ENCODE results near the gene GAS2L1.
A peak's percentile ranks its signal among the peaks of the same experiment; 100 is the strongest.
"Not testable (repeated sequence)": the region's sequence is repeated elsewhere in the genome, so short reads cannot be mapped to it uniquely, and the experiment has no call there.

Gene GAS2L1

DNA sequence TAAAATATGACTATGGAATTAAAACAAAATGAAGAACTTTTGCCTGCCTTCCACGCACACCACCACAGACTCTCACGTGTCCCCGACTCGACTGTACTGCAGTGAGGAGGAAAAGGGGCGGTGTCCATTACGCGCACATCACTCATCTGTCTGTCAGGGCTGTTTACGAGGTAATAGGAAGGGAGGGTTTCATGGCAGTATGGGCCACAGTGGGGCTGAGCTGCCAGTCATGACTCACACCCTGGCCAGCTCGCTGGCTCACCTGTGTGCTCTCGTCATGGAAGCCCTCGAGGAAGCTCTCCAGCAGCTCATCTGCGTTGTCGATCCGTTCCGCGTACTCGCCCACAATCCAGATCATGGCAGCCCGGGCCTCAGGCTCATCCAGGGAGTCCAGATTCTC is 42.5 kb downstream of the GAS2L1 start:
- Histone ChIP-seq H3K4me3 (ENCODE audit: low read depth in 1 of 5, low read length in 5 of 5) (no peak overlapping the region), H3K9me3 (ENCODE audit: control insufficient read depth in 5 of 5, low read length in 5 of 5) (no peaks in the 10 kb centered on the region), H3K27me3 (ENCODE audit: control insufficient read depth in 5 of 5, insufficient read depth in 4 of 5, low read length in 5 of 5) (no peaks in the 10 kb centered on the region), H3K36me3 (ENCODE audit: control insufficient read depth in 5 of 5, insufficient read depth in 5 of 5, low read length in 5 of 5) (peaks cover 13 to 88% (median 78%) of the 10 kb centered on the region in 5 donors), H3K27ac (ENCODE audit: low read depth, low read length) (no peak overlapping the region), H3K4me1 (ENCODE audit: control insufficient read depth in 5 of 5, insufficient read depth in 5 of 5, low read length in 5 of 5) (peaks cover 3 to 29% (median 16%) of the 10 kb centered on the region in 5 donors), H3K9ac (ENCODE audit: low read length in 5 of 5) (no peak overlapping the region)

DNA sequence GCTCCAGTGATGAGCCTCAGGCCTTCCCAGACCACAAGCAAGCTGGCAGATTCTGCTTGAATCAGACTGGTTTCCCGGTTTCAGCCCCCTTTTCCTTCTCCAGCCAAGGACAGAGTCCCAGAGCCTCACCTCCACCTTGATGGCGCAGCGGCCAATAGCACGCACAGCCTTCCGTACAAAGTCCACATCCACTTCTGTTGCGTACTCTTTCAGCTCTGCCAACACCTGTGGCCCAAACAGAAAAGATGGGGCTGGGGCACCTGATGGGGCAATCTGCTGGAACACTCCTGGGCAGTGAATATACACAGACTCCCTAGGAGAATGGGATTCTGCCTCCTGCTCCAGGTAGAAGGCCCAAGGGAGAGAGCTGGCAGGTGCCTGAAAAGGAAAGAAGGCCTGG is 44.6 kb downstream of the GAS2L1 start:
- no peaks in the 10 kb centered on the region for H3K27me3 ChIP-seq (ENCODE audit: control insufficient read depth in 5 of 5, insufficient read depth in 4 of 5, low read length in 5 of 5)
- peaks cover 3 to 26% (median 14%) of the 10 kb centered on the region in 5 donors for H3K4me1 ChIP-seq (ENCODE audit: control insufficient read depth in 5 of 5, insufficient read depth in 5 of 5, low read length in 5 of 5)
- no peaks in the 10 kb centered on the region for H3K9me3 ChIP-seq (ENCODE audit: control insufficient read depth in 5 of 5, low read length in 5 of 5)
- no peak overlapping the region for H3K27ac ChIP-seq (ENCODE audit: low read depth, low read length)
- H3K4me3 ChIP-seq (ENCODE audit: low read depth in 1 of 5, low read length in 5 of 5): no peak overlapping the region
- H3K36me3 ChIP-seq (ENCODE audit: control insufficient read depth in 5 of 5, insufficient read depth in 5 of 5, low read length in 5 of 5): peaks cover 13 to 100% (median 93%) of the 10 kb centered on the region in 5 donors
- H3K9ac ChIP-seq (ENCODE audit: low read length in 5 of 5): no peak overlapping the region

DNA sequence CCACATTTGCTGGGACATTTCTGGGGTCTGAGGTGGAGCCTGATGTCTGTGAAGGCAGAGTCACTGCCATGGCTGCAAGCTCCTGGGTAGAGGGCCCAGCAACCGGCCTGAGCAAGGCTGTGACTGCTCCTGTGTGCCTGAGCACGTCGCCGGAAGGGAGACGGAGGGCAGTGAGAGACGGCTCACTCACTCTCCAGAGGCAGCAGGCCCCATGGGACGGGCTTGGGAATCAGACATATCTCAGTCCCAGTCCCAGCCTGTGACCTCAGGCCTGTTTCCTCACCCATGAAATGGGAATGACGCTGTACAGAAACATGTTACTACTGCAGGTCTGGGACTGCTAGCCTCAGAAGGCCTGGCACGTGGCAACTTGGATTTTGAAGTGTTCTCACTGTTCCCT is 45.4 kb downstream of the GAS2L1 start:
- H3K4me1 ChIP-seq (ENCODE audit: control insufficient read depth in 5 of 5, insufficient read depth in 5 of 5, low read length in 5 of 5): peaks cover 2 to 17% (median 6%) of the 10 kb centered on the region in 5 donors
- peaks cover 13 to 100% (median 95%) of the 10 kb centered on the region in 5 donors for H3K36me3 ChIP-seq (ENCODE audit: control insufficient read depth in 5 of 5, insufficient read depth in 5 of 5, low read length in 5 of 5)
- H3K27ac ChIP-seq (ENCODE audit: low read depth, low read length): no peak overlapping the region

DNA sequence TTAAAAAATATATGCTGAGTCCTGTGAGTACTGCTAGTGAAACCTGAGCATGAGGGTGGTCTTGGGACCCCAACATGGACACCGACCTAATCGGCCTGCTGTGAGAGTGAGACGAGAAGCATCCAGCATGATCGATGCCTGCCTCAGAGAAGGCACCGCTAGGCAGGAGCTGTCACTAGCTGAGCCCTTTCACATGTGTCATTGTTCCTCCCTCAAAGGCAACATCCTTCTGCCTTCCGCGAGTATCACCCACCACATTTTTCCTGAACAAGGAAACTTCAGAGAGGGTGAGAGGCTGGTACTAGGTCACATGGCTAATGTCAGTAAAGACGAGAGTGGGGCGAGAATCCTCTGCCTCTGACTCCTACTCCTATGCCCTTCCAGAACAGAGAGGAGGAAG is 46.3 kb downstream of the GAS2L1 start:
- Histone ChIP-seq H3K27ac (ENCODE audit: low read depth, low read length) (no peak overlapping the region), H3K36me3 (ENCODE audit: control insufficient read depth in 5 of 5, insufficient read depth in 5 of 5, low read length in 5 of 5) (peaks cover 11 to 94% (median 90%) of the 10 kb centered on the region in 5 donors), H3K4me3 (ENCODE audit: low read depth in 1 of 5, low read length in 5 of 5) (no peak overlapping the region), H3K9me3 (ENCODE audit: control insufficient read depth in 5 of 5, low read length in 5 of 5) (no peaks in the 10 kb centered on the region), H3K9ac (ENCODE audit: low read length in 5 of 5) (peak overlapping the region in 1 of 5 donors; percentile 11), H3K4me1 (ENCODE audit: control insufficient read depth in 5 of 5, insufficient read depth in 5 of 5, low read length in 5 of 5) (peaks cover 0 to 8% (median 0%) of the 10 kb centered on the region in 5 donors), H3K27me3 (ENCODE audit: control insufficient read depth in 5 of 5, insufficient read depth in 4 of 5, low read length in 5 of 5) (no peaks in the 10 kb centered on the region)

More for the DNA sequence above, 45.4 kb downstream of the GAS2L1 start:
- Histone ChIP-seq H3K4me3 (ENCODE audit: low read depth in 1 of 5, low read length in 5 of 5) (no peak overlapping the region), H3K9ac (ENCODE audit: low read length in 5 of 5) (no peak overlapping the region), H3K27me3 (ENCODE audit: control insufficient read depth in 5 of 5, insufficient read depth in 4 of 5, low read length in 5 of 5) (no peaks in the 10 kb centered on the region), H3K9me3 (ENCODE audit: control insufficient read depth in 5 of 5, low read length in 5 of 5) (no peaks in the 10 kb centered on the region)

DNA sequence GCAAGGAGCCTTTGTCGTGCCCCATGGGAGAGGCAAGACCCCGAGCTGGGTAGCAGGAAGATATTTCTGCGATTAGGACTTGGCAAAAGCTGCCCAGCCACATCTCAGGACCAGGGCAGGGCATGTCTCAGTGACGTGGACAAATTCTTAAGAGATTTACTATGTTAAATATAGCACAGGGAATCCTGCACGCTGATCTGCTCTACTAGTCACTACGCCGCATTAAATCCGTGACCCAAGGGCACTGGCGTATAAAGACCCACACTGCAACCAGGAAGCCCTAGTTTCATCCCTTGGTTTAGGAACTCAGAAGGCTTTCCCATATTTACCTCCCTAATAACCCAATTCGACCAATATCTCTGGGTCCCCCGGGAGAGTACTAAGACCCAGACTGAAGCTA is 46.8 kb downstream of the GAS2L1 start:
- Histone ChIP-seq H3K4me3 (ENCODE audit: low read depth in 1 of 5, low read length in 5 of 5) (no peak overlapping the region), H3K27me3 (ENCODE audit: control insufficient read depth in 5 of 5, insufficient read depth in 4 of 5, low read length in 5 of 5) (no peaks in the 10 kb centered on the region), H3K4me1 (ENCODE audit: control insufficient read depth in 5 of 5, insufficient read depth in 5 of 5, low read length in 5 of 5) (peaks cover 0 to 4% (median 0%) of the 10 kb centered on the region in 5 donors), H3K27ac (ENCODE audit: low read depth, low read length) (no peak overlapping the region), H3K36me3 (ENCODE audit: control insufficient read depth in 5 of 5, insufficient read depth in 5 of 5, low read length in 5 of 5) (peaks cover 6 to 94% (median 89%) of the 10 kb centered on the region in 5 donors), H3K9ac (ENCODE audit: low read length in 5 of 5) (no peak overlapping the region), H3K9me3 (ENCODE audit: control insufficient read depth in 5 of 5, low read length in 5 of 5) (no peaks in the 10 kb centered on the region)

DNA sequence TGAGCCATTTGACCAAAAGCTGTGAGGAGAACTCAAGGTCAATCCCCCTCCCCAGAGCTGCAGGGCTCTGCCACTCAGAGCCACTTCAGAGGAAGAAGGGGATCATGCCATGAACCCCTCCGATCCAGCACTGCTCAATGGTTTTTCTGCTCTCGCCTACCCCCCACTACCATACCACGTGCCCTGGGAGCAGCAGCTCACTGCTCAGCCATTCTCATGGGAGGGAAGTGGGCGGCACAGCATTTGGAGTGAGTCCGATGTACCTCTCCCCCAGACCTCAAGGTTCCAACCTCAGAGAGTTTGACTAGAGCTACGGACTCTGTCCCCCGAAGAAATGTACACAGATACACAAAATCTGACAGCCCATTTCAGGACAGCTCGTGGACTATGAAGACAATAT is 47.4 kb downstream of the GAS2L1 start:
- Histone ChIP-seq H3K27me3 (ENCODE audit: control insufficient read depth in 5 of 5, insufficient read depth in 4 of 5, low read length in 5 of 5) (no peaks in the 10 kb centered on the region), H3K4me3 (ENCODE audit: low read depth in 1 of 5, low read length in 5 of 5) (no peak overlapping the region)

DNA sequence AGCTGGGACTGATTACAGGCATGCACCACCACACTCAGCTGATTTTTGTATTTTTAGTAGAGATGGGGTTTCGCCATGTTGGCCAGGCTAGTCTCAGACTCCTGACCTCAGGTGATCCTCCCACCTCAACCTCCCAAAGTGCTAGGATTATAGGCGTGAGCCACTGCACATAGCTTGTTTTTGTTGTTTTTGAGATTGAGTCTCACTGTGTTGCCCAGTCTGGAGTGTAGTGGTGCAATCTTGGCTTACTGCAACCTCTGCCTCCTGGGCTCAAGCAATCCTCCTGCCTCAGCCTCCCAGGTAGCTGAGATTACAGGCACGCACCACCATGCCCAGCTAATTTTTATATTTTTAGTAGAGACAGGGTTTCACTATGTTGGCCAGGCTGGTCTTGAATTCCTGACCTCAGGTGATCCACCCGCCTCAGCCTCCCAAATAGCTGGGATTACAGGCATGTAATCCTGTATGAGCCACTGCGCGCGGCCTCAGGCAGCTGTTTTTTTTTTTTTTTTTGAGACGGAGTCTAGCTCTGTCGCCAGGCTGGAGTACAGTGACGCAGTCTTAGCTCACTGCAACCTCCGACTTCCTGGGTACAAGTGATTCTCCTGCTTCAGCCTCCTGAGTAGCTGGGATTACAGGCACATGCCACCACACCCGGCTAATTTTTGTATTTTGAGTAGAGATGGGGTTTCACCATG is 50.9 kb downstream of the GAS2L1 start:
- H3K27me3 ChIP-seq (ENCODE audit: control insufficient read depth in 5 of 5, insufficient read depth in 4 of 5, low read length in 5 of 5); H3K4me3 ChIP-seq (ENCODE audit: low read depth in 1 of 5, low read length in 5 of 5); H3K27ac ChIP-seq (ENCODE audit: low read depth, low read length); H3K9me3 ChIP-seq (ENCODE audit: control insufficient read depth in 5 of 5, low read length in 5 of 5); H3K9ac ChIP-seq (ENCODE audit: low read length in 5 of 5): not testable (repeated sequence)
- Histone ChIP-seq H3K36me3 (ENCODE audit: control insufficient read depth in 5 of 5, insufficient read depth in 5 of 5, low read length in 5 of 5) (peaks cover 0 to 73% (median 60%) of the 10 kb centered on the region in 5 donors), H3K4me1 (ENCODE audit: control insufficient read depth in 5 of 5, insufficient read depth in 5 of 5, low read length in 5 of 5) (peaks cover 0 to 15% (median 6%) of the 10 kb centered on the region in 5 donors)

More for the DNA sequence above, 47.4 kb downstream of the GAS2L1 start:
- peaks cover 2 to 94% (median 89%) of the 10 kb centered on the region in 5 donors for H3K36me3 ChIP-seq (ENCODE audit: control insufficient read depth in 5 of 5, insufficient read depth in 5 of 5, low read length in 5 of 5)
- no peak overlapping the region for H3K9ac ChIP-seq (ENCODE audit: low read length in 5 of 5)
- H3K27ac ChIP-seq (ENCODE audit: low read depth, low read length): no peak overlapping the region
- H3K4me1 ChIP-seq (ENCODE audit: control insufficient read depth in 5 of 5, insufficient read depth in 5 of 5, low read length in 5 of 5): peaks cover 0 to 4% (median 0%) of the 10 kb centered on the region in 5 donors
- no peaks in the 10 kb centered on the region for H3K9me3 ChIP-seq (ENCODE audit: control insufficient read depth in 5 of 5, low read length in 5 of 5)

DNA sequence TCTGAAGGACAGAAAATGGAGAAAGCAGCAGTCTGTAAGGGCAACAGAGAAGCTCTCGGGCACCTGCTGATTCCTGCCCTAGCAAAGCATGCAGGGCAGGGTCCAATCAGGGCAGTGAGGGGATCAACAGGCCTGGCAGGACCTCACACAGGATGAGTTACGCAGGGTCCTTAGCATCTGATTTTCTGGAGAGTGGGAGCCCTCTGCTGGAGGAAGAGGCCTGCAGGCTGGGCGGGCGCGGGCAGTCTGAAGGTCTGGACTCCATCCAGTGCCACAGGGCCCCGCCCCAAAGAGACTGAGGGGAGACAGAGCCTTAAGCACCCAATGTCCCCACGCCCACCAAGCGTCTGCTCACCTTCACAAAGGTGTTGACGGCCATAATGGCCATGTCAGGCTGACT is 53.0 kb downstream of the GAS2L1 start:
- Histone ChIP-seq H3K9ac (ENCODE audit: low read length in 5 of 5) (no peak overlapping the region), H3K4me3 (ENCODE audit: low read depth in 1 of 5, low read length in 5 of 5) (no peak overlapping the region), H3K9me3 (ENCODE audit: control insufficient read depth in 5 of 5, low read length in 5 of 5) (no peaks in the 10 kb centered on the region), H3K4me1 (ENCODE audit: control insufficient read depth in 5 of 5, insufficient read depth in 5 of 5, low read length in 5 of 5) (peaks cover 0 to 26% (median 9%) of the 10 kb centered on the region in 5 donors), H3K36me3 (ENCODE audit: control insufficient read depth in 5 of 5, insufficient read depth in 5 of 5, low read length in 5 of 5) (peaks cover 0 to 52% (median 40%) of the 10 kb centered on the region in 5 donors), H3K27me3 (ENCODE audit: control insufficient read depth in 5 of 5, insufficient read depth in 4 of 5, low read length in 5 of 5) (no peaks in the 10 kb centered on the region), H3K27ac (ENCODE audit: low read depth, low read length) (no peak overlapping the region)
